RWPE1 (cell line): ENCODE data around the gene EXOSC3.
A peak's percentile ranks its signal among the peaks of the same experiment; 100 is the strongest.
"Not testable (repeated sequence)": the region's sequence is repeated elsewhere in the genome, so short reads cannot be mapped to it uniquely, and the experiment has no call there.

Experiments used
- CTCF ChIA-PET: fragments of 350-600 bp; sonication (Branson Sonifier 250); formaldehyde crosslinking; extraction: SDS; loops from one replicate; lab custom pipeline; 2021; lab: Yijun Ruan, JAX
- POLR2A ChIA-PET: fragments of 400-600 bp; formaldehyde crosslinking; extraction: SDS; loops from one replicate; lab custom pipeline; 2020; ENCODE audit warnings: antibody characterized with exemption; ENCODE audit not compliant: low non-redundant PET; lab: Yijun Ruan, JAX
- DNase-seq: peaks from one replicate; pipeline ENCODE4 v3.0.0; 2012; ENCODE audit warnings: low spot score
- H3K27ac ChIP-seq: fragments of 450-650 bp; 2 replicates; pipeline ENCODE4 v1.5.1; 2017
- TF ChIP-seq, protein P1 (sequence below): fragments of 450-650 bp; conservative IDR thresholded peaks from 2 replicates; pipeline ENCODE4 v1.5.1; 2017; ENCODE audit warnings: low read depth, mild to moderate bottlenecking

The EXOSC3 gene

DNA sequence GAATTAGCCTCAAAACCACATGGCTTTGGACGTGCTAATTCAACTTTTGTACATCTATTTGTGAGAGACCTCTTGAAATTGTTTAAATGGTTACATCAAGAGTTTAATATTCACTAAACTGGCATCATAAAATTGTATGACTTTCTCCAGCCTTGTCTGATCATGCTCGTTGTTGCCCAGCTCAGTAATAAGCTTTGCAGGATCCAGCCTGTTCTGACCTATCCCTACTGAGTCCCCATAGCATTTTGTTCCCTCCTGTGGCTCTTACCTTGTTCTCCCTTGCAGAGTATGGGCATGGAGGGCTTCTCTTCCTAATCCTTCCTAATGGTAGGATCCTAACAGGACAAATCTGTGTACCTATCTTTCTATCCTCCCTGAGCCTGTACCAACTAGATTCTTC lies 6.3 kb downstream of the EXOSC3 start:
- DNase-seq = no peak
- CTCF ChIA-PET = interaction anchor here (0.7 kb wide), 1 partner anchor 167 kb away, joined by 5 read pairs; no protein-coding TSS in a partner anchor

DNA sequence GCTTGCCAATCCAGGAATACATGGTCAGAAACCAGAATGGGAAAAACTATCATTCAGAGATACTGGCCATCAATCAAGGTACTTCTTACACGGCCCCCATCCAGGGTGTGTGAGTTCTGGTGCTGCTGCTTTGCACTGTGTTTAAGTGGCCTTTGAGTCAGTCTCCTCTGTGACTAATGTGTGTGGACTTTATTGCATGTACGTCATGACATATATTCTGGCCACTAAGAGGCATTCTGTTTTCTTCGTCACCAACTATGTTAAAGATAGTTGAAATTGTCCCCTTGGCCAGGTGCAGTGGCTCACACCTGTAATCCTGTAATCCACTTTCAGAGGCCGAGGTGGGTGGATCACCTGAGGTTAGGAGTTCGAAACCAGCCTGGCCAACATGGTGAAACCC lies 8.5 kb downstream of the EXOSC3 start:
- H3K27ac ChIP-seq = no peak overlapping the region
- ChIA-PET POLR2A (no interaction called here), CTCF (no interaction called here)
- peak; percentile 31 for DNase-seq
- TF ChIP-seq, protein P1, sequence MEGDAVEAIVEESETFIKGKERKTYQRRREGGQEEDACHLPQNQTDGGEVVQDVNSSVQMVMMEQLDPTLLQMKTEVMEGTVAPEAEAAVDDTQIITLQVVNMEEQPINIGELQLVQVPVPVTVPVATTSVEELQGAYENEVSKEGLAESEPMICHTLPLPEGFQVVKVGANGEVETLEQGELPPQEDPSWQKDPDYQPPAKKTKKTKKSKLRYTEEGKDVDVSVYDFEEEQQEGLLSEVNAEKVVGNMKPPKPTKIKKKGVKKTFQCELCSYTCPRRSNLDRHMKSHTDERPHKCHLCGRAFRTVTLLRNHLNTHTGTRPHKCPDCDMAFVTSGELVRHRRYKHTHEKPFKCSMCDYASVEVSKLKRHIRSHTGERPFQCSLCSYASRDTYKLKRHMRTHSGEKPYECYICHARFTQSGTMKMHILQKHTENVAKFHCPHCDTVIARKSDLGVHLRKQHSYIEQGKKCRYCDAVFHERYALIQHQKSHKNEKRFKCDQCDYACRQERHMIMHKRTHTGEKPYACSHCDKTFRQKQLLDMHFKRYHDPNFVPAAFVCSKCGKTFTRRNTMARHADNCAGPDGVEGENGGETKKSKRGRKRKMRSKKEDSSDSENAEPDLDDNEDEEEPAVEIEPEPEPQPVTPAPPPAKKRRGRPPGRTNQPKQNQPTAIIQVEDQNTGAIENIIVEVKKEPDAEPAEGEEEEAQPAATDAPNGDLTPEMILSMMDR = no peak

More for the DNA sequence above, 6.3 kb downstream of the EXOSC3 start:
- POLR2A ChIA-PET = no interaction called here
- H3K27ac ChIP-seq = peak overlapping the region; percentile 59
- TF ChIP-seq, protein P1 = no peak

GRCh38 chr9:37775216-37775919 lies 9.5 kb downstream of the EXOSC3 start:
- TF ChIP-seq, protein P1 = no peak
- ChIA-PET POLR2A (no interaction called here), CTCF (interaction anchor here (0.6 kb wide), 1 partner anchor 171 kb away, joined by 5 read pairs; no protein-coding TSS in a partner anchor)
- no peak for DNase-seq
- H3K27ac ChIP-seq = no peak overlapping the region

DNA sequence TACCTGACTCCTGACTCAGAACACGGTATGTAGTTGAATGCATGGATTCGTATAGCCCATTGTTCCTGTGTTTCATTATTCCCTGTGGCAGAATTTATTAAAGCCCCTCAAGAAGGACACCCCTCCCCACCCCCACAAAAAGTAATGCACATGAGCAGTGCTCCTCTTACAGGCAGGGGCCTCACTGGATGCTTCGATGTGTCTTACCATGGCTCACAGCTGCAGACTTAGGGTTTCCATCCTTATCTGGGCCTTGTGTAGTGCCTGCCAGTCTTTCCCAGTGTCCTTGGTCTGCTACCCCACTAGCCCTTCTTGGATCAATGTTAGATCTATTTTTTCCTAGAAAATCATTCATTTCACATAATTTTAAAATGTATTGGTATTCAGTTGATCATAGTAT lies 14.9 kb downstream of the EXOSC3 start:
- TF ChIP-seq, protein P1 = no peak
- POLR2A ChIA-PET = no interaction called here
- no peak overlapping the region for H3K27ac ChIP-seq
- CTCF ChIA-PET = interaction anchor here (1.4 kb wide), 1 partner anchor 14 kb away, joined by 6 read pairs; no protein-coding TSS in a partner anchor
- no peak for DNase-seq

- TF ChIP-seq, protein P1 = no peak
- CTCF ChIA-PET = interaction anchor here (0.7 kb wide), 1 partner anchor 18 kb away, joined by 4 read pairs; no protein-coding TSS in a partner anchor
- no peak for DNase-seq
- no peak overlapping the region for H3K27ac ChIP-seq
- POLR2A ChIA-PET = no interaction called here
Measured at GRCh38 chr9:37769306-37769705, 15.6 kb downstream of the EXOSC3 start.

DNA sequence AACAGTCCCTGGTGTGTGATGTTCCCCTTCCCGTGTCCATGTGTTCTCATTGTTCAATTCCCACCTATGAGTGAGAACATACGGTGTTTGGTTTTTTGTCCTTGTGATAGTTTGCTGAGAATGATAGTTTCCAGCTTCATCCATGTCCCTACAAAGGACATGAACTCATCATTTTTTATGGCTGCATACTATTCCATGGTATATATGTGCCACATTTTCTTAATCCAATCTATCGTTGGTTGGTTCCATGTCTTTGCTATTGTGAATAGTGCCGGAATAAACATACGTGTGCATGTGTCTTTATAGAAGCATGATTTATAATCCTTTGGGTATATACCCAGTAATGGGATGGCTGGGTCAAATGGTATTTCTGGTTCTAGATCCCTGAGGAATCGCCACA lies 19.6 kb downstream of the EXOSC3 start:
- H3K27ac ChIP-seq, CTCF ChIA-PET, POLR2A ChIA-PET, DNase-seq: not testable (repeated sequence)

DNA sequence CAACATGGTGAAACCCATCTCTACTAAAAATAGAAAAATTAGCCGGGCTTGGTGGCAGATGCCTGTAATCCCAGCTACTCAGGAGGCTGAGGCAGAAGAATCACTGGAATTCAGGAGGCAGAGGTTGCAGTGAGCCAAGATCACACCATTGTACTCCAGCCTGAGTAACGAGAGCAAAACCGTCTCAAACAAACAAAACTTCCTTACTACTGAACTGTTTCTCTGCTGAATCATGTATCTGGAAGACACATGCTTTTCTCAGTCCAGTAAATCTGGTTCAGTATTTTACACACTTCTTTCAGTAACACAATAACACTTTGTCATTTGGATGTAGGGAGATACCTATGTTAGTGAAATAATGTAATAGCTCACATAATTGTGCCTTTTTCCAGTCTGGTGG lies 23.4 kb downstream of the EXOSC3 start:
- ChIA-PET POLR2A (no interaction called here), CTCF (no interaction called here)
- TF ChIP-seq, protein P1 = no peak
- H3K27ac ChIP-seq = no peak overlapping the region
- DNase-seq = no peak
